Measurements from ENCODE around the gene CCN6. TPM values are rescaled to one million over a fixed set of nuclear protein-coding genes. Genes with fewer than 3 reads are reported as not detected.

CCN6 gene
- polyA plus RNA-seq, 1 donor from 2014 or later = not detected

DNA sequence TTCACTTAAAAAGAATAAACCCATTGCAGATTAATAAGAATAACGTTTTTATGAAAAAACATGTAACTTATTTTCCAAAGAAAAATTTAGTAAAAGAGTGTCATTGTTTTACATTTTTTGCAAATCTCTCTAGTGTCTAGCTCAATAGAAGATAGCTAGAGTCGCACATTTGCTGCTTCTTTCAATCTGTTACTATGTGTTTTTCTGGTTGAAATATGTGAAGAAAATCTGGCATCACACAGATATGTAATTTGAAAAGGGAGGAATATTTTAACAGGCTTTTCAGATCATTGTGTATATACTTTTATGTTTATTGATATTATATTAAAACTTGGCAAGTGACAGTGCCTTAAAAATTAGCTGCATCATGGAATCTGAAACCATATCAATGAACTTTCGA, 9.1 kb downstream of the CCN6 start:
- no peaks in the 10 kb centered on the region for H3F3A ChIP-seq (ENCODE audit: insufficient read depth, low read length, poor library complexity, severe bottlenecking)
- no peaks in the 10 kb centered on the region for H3K36me3 ChIP-seq (ENCODE audit: insufficient read depth, low read length)
- no peak overlapping the region for H3K27ac ChIP-seq (ENCODE audit: low read length)
- TF ChIP-seq EP300 (conservative IDR thresholded peaks at IDR 0.05; ENCODE audit: poor library complexity, severe bottlenecking) (no peak), EZH2 (IDR thresholded peaks at IDR 0.05; ENCODE audit: borderline replicate concordance, insufficient read depth, low read length, poor library complexity, severe bottlenecking) (no peak), SMC3 (conservative IDR thresholded peaks at IDR 0.05; ENCODE audit: poor library complexity) (no peak), TAF1 (IDR thresholded peaks at IDR 0.05; ENCODE audit: low read depth) (no peak)
- H2AFZ ChIP-seq (ENCODE audit: low read depth, low read length) = no peak overlapping the region
- no peaks in the 10 kb centered on the region for H3K9me3 ChIP-seq (ENCODE audit: low read length)
- no peaks in the 10 kb centered on the region for H4K20me1 ChIP-seq (ENCODE audit: insufficient read depth)
- H3K79me2 ChIP-seq (replicated peaks; ENCODE audit: insufficient read depth, low read length) = no peaks in the 10 kb centered on the region
- no peaks in the 10 kb centered on the region for H3K27me3 ChIP-seq (ENCODE audit: insufficient read depth, low read depth, low read length)
- H3K9ac ChIP-seq (ENCODE audit: low read length) = no peak overlapping the region
- no peak overlapping the region for H3K4me3 ChIP-seq (ENCODE audit: low read length)
- no peaks in the 10 kb centered on the region for H3K9me2 ChIP-seq (ENCODE audit: insufficient read depth, low read length)
- no peak overlapping the region for H3K4me2 ChIP-seq (ENCODE audit: low read length)

DNA sequence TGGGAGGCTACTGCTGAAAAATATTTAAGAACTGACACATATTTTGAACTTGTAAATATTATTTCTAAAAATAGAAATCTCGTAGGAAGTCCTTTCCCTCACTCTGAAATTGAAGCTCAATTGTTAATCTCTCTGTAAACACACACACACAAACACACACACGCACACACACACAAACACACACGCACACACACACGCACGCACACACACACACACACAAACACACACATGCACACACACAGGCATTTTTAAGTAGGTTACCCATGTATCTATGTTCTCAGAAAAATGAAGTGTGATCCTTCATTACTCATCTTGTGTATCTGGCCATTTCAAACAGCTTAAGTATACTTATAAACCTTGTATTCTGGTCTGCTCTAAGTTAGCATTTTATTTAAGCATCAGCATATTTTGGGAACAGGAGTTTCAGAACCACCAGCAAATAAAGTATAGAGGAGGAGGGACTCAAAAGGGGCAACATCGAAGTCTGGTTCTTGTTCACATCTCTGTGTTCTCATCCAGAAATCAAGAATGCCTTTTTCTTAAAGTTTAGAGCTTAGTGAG, 11.6 kb downstream of the CCN6 start:
- Histone ChIP-seq H3K79me2 (replicated peaks; ENCODE audit: insufficient read depth, low read length) (no peaks in the 10 kb centered on the region), H3K9me2 (ENCODE audit: insufficient read depth, low read length) (no peaks in the 10 kb centered on the region), H4K20me1 (ENCODE audit: insufficient read depth) (no peaks in the 10 kb centered on the region), H2AFZ (ENCODE audit: low read depth, low read length) (no peak overlapping the region), H3K27me3 (ENCODE audit: insufficient read depth, low read depth, low read length) (no peaks in the 10 kb centered on the region), H3K4me2 (ENCODE audit: low read length) (no peak overlapping the region), H3K4me3 (ENCODE audit: low read length) (no peak overlapping the region), H3K36me3 (ENCODE audit: insufficient read depth, low read length) (no peaks in the 10 kb centered on the region), H3F3A (ENCODE audit: insufficient read depth, low read length, poor library complexity, severe bottlenecking) (no peaks in the 10 kb centered on the region), H3K27ac (ENCODE audit: low read length) (no peak overlapping the region), H3K9ac (ENCODE audit: low read length) (no peak overlapping the region), H3K9me3 (ENCODE audit: low read length) (no peaks in the 10 kb centered on the region)
- TF ChIP-seq MXI1 (conservative IDR thresholded peaks at IDR 0.05; ENCODE audit: poor library complexity, severe bottlenecking) = no peak
- no peak for TF ChIP-seq TAF1 (IDR thresholded peaks at IDR 0.05; ENCODE audit: low read depth)
- no peak for TF ChIP-seq RAD21 (conservative IDR thresholded peaks at IDR 0.05)

GRCh38 chr6:112066606-112067005, 12.7 kb downstream of the CCN6 start:
- Histone ChIP-seq H3K79me2 (replicated peaks; ENCODE audit: insufficient read depth, low read length) (no peaks in the 10 kb centered on the region), H3K4me3 (ENCODE audit: low read length) (no peak overlapping the region), H4K20me1 (ENCODE audit: insufficient read depth) (no peaks in the 10 kb centered on the region), H3K9me3 (ENCODE audit: low read length) (no peaks in the 10 kb centered on the region), H2AFZ (ENCODE audit: low read depth, low read length) (no peak overlapping the region), H3K27me3 (ENCODE audit: insufficient read depth, low read depth, low read length) (no peaks in the 10 kb centered on the region), H3K4me2 (ENCODE audit: low read length) (no peak overlapping the region), H3K9ac (ENCODE audit: low read length) (no peak overlapping the region), H3K27ac (ENCODE audit: low read length) (no peak overlapping the region), H3K9me2 (ENCODE audit: insufficient read depth, low read length) (no peaks in the 10 kb centered on the region), H3K36me3 (ENCODE audit: insufficient read depth, low read length) (no peaks in the 10 kb centered on the region), H3F3A (ENCODE audit: insufficient read depth, low read length, poor library complexity, severe bottlenecking) (no peaks in the 10 kb centered on the region)
- TF ChIP-seq MXI1 (conservative IDR thresholded peaks at IDR 0.05; ENCODE audit: poor library complexity, severe bottlenecking) = no peak

DNA sequence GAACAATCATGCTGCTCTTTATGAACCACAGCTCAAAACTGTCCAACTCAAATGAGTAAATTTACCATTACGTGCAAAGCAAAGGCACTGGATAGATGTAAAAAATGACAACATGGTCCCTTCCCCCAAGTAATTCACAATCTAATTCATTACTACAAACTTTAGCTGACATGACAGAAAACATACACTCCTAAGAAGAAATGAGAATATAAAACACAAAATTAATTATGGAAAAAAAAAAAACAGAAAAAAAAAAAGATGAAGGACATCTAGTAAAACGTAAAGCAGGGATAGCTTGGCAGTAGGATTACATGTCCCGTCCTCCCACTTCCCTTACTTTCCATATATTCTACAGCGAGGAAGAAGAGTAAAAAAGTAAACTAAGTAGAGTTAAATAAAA, 27.7 kb downstream of the CCN6 start:
- TF ChIP-seq POLR2AphosphoS5 (IDR thresholded peaks at IDR 0.05) (no peak), SMC3 (conservative IDR thresholded peaks at IDR 0.05; ENCODE audit: poor library complexity) (no peak), MXI1 (conservative IDR thresholded peaks at IDR 0.05; ENCODE audit: poor library complexity, severe bottlenecking) (no peak), EP300 (conservative IDR thresholded peaks at IDR 0.05; ENCODE audit: poor library complexity, severe bottlenecking) (no peak), TAF1 (IDR thresholded peaks at IDR 0.05; ENCODE audit: low read depth) (no peak), EZH2 (IDR thresholded peaks at IDR 0.05; ENCODE audit: borderline replicate concordance, insufficient read depth, low read length, poor library complexity, severe bottlenecking) (no peak), RAD21 (conservative IDR thresholded peaks at IDR 0.05) (no peak)
- TF ChIP-seq, protein P1, sequence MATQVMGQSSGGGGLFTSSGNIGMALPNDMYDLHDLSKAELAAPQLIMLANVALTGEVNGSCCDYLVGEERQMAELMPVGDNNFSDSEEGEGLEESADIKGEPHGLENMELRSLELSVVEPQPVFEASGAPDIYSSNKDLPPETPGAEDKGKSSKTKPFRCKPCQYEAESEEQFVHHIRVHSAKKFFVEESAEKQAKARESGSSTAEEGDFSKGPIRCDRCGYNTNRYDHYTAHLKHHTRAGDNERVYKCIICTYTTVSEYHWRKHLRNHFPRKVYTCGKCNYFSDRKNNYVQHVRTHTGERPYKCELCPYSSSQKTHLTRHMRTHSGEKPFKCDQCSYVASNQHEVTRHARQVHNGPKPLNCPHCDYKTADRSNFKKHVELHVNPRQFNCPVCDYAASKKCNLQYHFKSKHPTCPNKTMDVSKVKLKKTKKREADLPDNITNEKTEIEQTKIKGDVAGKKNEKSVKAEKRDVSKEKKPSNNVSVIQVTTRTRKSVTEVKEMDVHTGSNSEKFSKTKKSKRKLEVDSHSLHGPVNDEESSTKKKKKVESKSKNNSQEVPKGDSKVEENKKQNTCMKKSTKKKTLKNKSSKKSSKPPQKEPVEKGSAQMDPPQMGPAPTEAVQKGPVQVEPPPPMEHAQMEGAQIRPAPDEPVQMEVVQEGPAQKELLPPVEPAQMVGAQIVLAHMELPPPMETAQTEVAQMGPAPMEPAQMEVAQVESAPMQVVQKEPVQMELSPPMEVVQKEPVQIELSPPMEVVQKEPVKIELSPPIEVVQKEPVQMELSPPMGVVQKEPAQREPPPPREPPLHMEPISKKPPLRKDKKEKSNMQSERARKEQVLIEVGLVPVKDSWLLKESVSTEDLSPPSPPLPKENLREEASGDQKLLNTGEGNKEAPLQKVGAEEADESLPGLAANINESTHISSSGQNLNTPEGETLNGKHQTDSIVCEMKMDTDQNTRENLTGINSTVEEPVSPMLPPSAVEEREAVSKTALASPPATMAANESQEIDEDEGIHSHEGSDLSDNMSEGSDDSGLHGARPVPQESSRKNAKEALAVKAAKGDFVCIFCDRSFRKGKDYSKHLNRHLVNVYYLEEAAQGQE (IDR thresholded peaks at IDR 0.05; ENCODE audit: borderline replicate concordance) = no peak
- TF ChIP-seq, protein P2, sequence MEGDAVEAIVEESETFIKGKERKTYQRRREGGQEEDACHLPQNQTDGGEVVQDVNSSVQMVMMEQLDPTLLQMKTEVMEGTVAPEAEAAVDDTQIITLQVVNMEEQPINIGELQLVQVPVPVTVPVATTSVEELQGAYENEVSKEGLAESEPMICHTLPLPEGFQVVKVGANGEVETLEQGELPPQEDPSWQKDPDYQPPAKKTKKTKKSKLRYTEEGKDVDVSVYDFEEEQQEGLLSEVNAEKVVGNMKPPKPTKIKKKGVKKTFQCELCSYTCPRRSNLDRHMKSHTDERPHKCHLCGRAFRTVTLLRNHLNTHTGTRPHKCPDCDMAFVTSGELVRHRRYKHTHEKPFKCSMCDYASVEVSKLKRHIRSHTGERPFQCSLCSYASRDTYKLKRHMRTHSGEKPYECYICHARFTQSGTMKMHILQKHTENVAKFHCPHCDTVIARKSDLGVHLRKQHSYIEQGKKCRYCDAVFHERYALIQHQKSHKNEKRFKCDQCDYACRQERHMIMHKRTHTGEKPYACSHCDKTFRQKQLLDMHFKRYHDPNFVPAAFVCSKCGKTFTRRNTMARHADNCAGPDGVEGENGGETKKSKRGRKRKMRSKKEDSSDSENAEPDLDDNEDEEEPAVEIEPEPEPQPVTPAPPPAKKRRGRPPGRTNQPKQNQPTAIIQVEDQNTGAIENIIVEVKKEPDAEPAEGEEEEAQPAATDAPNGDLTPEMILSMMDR (IDR thresholded peaks at IDR 0.05; ENCODE audit: poor library complexity, severe bottlenecking) = no peak
- Histone ChIP-seq H3K36me3 (ENCODE audit: insufficient read depth, low read length) (peaks cover 3% of the 10 kb centered on the region), H3K27ac (ENCODE audit: low read length) (no peak overlapping the region), H3K27me3 (ENCODE audit: insufficient read depth, low read depth, low read length) (no peaks in the 10 kb centered on the region), H3F3A (ENCODE audit: insufficient read depth, low read length, poor library complexity, severe bottlenecking) (no peaks in the 10 kb centered on the region), H3K9ac (ENCODE audit: low read length) (no peak overlapping the region), H3K4me3 (ENCODE audit: low read length) (no peak overlapping the region), H3K9me3 (ENCODE audit: low read length) (no peaks in the 10 kb centered on the region), H2AFZ (ENCODE audit: low read depth, low read length) (no peak overlapping the region), H4K20me1 (ENCODE audit: insufficient read depth) (no peaks in the 10 kb centered on the region), H3K9me2 (ENCODE audit: insufficient read depth, low read length) (no peaks in the 10 kb centered on the region), H3K79me2 (replicated peaks; ENCODE audit: insufficient read depth, low read length) (peaks cover 18% of the 10 kb centered on the region), H3K4me2 (ENCODE audit: low read length) (no peak overlapping the region)

Data from neural cell (in vitro differentiated cells).